Endodermal cell (in vitro differentiated cells): ENCODE results near the gene KCNQ4. TPM values are rescaled to one million over a fixed set of nuclear protein-coding genes. Genes with fewer than 3 reads are reported as not detected.

ENCODE experiments used
- DNase-seq: peaks from one replicate; pipeline ENCODE4 v3.0.0-alpha.2; 2017
- H3K27ac ChIP-seq: 2 replicates; pipeline ENCODE4 v1.5.1; 2013; ENCODE audit warnings: mild to moderate bottlenecking, low read depth, low read length, moderate library complexity
- H3K27me3 ChIP-seq: 2 replicates; pipeline ENCODE4 v1.6.1; 2013; ENCODE audit warnings: mild to moderate bottlenecking, low read length, moderate library complexity; ENCODE audit not compliant: insufficient read depth, control insufficient read depth, poor library complexity, severe bottlenecking
- H3K36me3 ChIP-seq: 2 replicates; pipeline ENCODE4 v1.7.0; 2013; ENCODE audit warnings: mild to moderate bottlenecking, low read length, moderate library complexity; ENCODE audit not compliant: control insufficient read depth, insufficient read depth
- H3K4me1 ChIP-seq: one replicate; pipeline ENCODE4 v1.7.0; 2013; ENCODE audit warnings: low read length; ENCODE audit not compliant: control insufficient read depth, insufficient read depth
- H3K4me3 ChIP-seq: 2 replicates; pipeline ENCODE4 v1.5.1; 2013; ENCODE audit warnings: mild to moderate bottlenecking, low read length, moderate library complexity
- H3K9ac ChIP-seq: 2 replicates; pipeline ENCODE4 v1.6.1; 2013; ENCODE audit warnings: mild to moderate bottlenecking, low read length, moderate library complexity; ENCODE audit not compliant: poor library complexity, severe bottlenecking; ENCODE audit errors: extremely low read depth
- H3K9me3 ChIP-seq: 2 replicates; pipeline ENCODE4 v1.6.1; 2013; ENCODE audit warnings: mild to moderate bottlenecking, low read length, moderate library complexity; ENCODE audit not compliant: control insufficient read depth
- H3K27ac Mint-ChIP-seq: 2 replicates; pipeline ENCODE4 v1.8.0; 2020; ENCODE audit warnings: mixed read lengths
- H3K27me3 Mint-ChIP-seq: 2 replicates; pipeline ENCODE4 v1.8.0; 2021; ENCODE audit warnings: mild to moderate bottlenecking, mixed read lengths; ENCODE audit not compliant: insufficient read depth
- H3K36me3 Mint-ChIP-seq: 2 replicates; pipeline ENCODE4 v1.8.0; 2020; ENCODE audit warnings: low read depth, mixed read lengths
- H3K4me1 Mint-ChIP-seq: 2 replicates; pipeline ENCODE4 v1.8.0; 2020; ENCODE audit warnings: mixed read lengths
- H3K4me3 Mint-ChIP-seq: 2 replicates; pipeline ENCODE4 v1.8.0; 2020; ENCODE audit warnings: mild to moderate bottlenecking, moderate library complexity, mixed read lengths
- H3K9me3 Mint-ChIP-seq: 2 replicates; pipeline ENCODE4 v1.8.0; 2020; ENCODE audit warnings: mild to moderate bottlenecking, mixed read lengths
- WGBS, 2 experiments: methylation state at CpG; one replicate each; pipeline versions ENCODE4 v1.1.5 to v1.1.7; 2013; ENCODE audit warnings: missing lambda C conversion rate in 2 of 2, mixed read lengths in 1 of 2; ENCODE audit not compliant: insufficient coverage in 1 of 2, insufficient read length in 1 of 2; 5-methylcytosine and 5-hydroxymethylcytosine counted together
- total RNA-seq, 2 donors: library from RNA; stranded (reverse); fragmentation: NEBNext Ultra II Directional in 1 of 2; extraction: Animal tissue kit (Norgen Biotek cat#: 25700) in 1 of 2; gene quantifications; 2 replicates in 1 of 2; 3 replicates in 1 of 2; pipeline ENCODE4 v1.2.1, GENCODE V29; 2021
- TF ChIP-seq, protein P1 (sequence below): fragments of 200-600 bp; sonication (generic); conservative IDR thresholded peaks from 2 replicates; pipeline ENCODE4 v1.5.0; 2021; ENCODE audit warnings: antibody characterized with exemption, mild to moderate bottlenecking

The KCNQ4 gene
- total RNA-seq, 2 donors from 2014 or later, result 0.22 to 0.88 TPM

DNA sequence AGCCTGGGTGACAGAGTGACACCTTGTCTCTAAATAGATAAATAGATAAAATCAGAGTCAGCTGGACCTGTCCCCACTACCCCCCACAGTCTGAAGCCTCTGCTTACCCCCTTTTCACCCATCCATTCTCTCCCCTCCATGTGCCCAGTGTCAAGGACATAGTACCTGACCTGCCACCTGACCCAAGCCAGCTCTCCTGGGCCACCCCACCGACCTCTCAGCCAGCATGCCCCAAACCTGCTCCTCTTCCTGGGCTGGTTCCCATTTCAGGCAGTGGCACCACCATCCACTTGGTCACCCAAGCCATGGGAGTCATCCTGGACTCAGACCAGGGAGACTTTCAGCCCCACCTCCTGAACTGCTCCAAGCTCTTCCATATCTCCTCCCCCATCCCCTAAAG lies 50.4 kb downstream of the KCNQ4 start:
- Mint-ChIP-seq H3K4me1 (peaks cover under 1% of the 10 kb centered on the region), H3K27ac (no peak overlapping the region), H3K9me3 (no peaks in the 10 kb centered on the region), H3K36me3 (no peaks in the 10 kb centered on the region), H3K27me3 (no peaks in the 10 kb centered on the region), H3K4me3 (no peak overlapping the region)
- Histone ChIP-seq H3K36me3 (no peaks in the 10 kb centered on the region), H3K27me3 (no peaks in the 10 kb centered on the region), H3K4me1 (peaks cover 3% of the 10 kb centered on the region), H3K9ac (no peak overlapping the region), H3K4me3 (no peak overlapping the region), H3K9me3 (no peaks in the 10 kb centered on the region), H3K27ac (no peak overlapping the region)
- 90 to 100% methylated on average over 1 of the region's 1 CpG for WGBS, 2 experiments
- DNase-seq, result no peak
- TF ChIP-seq, protein P1, sequence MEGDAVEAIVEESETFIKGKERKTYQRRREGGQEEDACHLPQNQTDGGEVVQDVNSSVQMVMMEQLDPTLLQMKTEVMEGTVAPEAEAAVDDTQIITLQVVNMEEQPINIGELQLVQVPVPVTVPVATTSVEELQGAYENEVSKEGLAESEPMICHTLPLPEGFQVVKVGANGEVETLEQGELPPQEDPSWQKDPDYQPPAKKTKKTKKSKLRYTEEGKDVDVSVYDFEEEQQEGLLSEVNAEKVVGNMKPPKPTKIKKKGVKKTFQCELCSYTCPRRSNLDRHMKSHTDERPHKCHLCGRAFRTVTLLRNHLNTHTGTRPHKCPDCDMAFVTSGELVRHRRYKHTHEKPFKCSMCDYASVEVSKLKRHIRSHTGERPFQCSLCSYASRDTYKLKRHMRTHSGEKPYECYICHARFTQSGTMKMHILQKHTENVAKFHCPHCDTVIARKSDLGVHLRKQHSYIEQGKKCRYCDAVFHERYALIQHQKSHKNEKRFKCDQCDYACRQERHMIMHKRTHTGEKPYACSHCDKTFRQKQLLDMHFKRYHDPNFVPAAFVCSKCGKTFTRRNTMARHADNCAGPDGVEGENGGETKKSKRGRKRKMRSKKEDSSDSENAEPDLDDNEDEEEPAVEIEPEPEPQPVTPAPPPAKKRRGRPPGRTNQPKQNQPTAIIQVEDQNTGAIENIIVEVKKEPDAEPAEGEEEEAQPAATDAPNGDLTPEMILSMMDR, result no peak

DNA sequence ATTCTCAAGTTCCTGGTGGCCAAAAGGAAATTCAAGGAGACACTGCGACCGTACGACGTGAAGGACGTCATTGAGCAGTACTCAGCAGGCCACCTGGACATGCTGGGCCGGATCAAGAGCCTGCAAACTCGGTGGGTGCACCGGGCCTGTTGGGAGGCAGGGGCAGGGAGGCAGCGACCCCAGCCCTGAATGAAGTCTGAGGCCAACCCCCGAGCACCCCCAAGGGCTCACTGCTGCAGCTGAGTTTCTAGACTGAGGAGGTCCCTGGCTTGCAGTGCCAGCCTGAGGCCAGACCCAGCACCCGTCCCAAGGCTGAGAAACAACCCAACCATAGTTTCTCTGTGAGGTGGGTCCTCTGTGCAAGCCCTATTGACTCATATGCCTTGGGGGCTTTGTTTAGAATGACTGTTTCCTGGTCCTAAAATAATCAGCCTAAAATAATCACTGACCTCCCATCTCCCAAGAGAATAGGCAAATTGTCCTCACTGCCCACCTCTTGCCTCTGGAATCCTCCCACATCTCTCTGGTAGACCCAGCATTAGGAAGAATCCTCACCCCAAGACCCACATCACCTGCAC lies 51.5 kb downstream of the KCNQ4 start:
- no peak overlapping the region for H3K4me3 ChIP-seq
- H3K36me3 ChIP-seq, result no peaks in the 10 kb centered on the region
- DNase-seq, result no peak
- H3K27ac Mint-ChIP-seq, result no peak overlapping the region
- H3K9me3 ChIP-seq, result no peaks in the 10 kb centered on the region
- H3K9ac ChIP-seq, result no peak overlapping the region
- H3K27ac ChIP-seq, result no peak overlapping the region
- H3K27me3 Mint-ChIP-seq, result no peaks in the 10 kb centered on the region
- TF ChIP-seq, protein P1, result no peak
- H3K9me3 Mint-ChIP-seq, result no peaks in the 10 kb centered on the region
- H3K4me3 Mint-ChIP-seq, result no peak overlapping the region
- peaks cover 6% of the 10 kb centered on the region for H3K4me1 ChIP-seq
- H3K4me1 Mint-ChIP-seq, result peaks cover 9% of the 10 kb centered on the region
- no peaks in the 10 kb centered on the region for H3K27me3 ChIP-seq
- WGBS, 2 experiments, result 81 to 86% methylated on average over 7 to 11 of the region's 11 CpGs
- no peaks in the 10 kb centered on the region for H3K36me3 Mint-ChIP-seq

- peaks cover 13% of the 10 kb centered on the region for H3K4me1 Mint-ChIP-seq
- H3K4me1 ChIP-seq, result peaks cover 6% of the 10 kb centered on the region
- no peaks in the 10 kb centered on the region for H3K9me3 Mint-ChIP-seq
- H3K27ac ChIP-seq, result no peak overlapping the region
- H3K4me3 Mint-ChIP-seq, result no peak overlapping the region
- H3K36me3 ChIP-seq, result no peaks in the 10 kb centered on the region
- no peaks in the 10 kb centered on the region for H3K27me3 Mint-ChIP-seq
- no peak overlapping the region for H3K4me3 ChIP-seq
- no peak overlapping the region for H3K9ac ChIP-seq
- TF ChIP-seq, protein P1, result no peak
- H3K27ac Mint-ChIP-seq, result no peak overlapping the region
- no peaks in the 10 kb centered on the region for H3K36me3 Mint-ChIP-seq
- H3K27me3 ChIP-seq, result no peaks in the 10 kb centered on the region
- no peak for DNase-seq
- 92 to 99% methylated on average over 4 of the region's 4 CpGs for WGBS, 2 experiments
- H3K9me3 ChIP-seq, result no peaks in the 10 kb centered on the region
Measured at GRCh38 chr1:40836283-40836682, 52.7 kb downstream of the KCNQ4 start.
